HEK293 (cell line): Measurements from ENCODE around the gene TEKT5.

Source experiments
- CTCF ChIA-PET: fragments of 350-600 bp; formaldehyde crosslinking; extraction: SDS; loops from one replicate; lab custom pipeline; 2021; ENCODE audit warnings: antibody characterized with exemption; lab: Yijun Ruan, JAX
- POLR2A ChIA-PET: fragments of 300-600 bp; formaldehyde crosslinking; extraction: SDS; loops from one replicate; lab custom pipeline; 2020; ENCODE audit warnings: antibody characterized with exemption, inconsistent platforms; lab: Yijun Ruan, JAX
- H3K27ac ChIP-seq: fragments of 200-500 bp; sonication (Bioruptor generic); 2 replicates; pipeline ENCODE4 v1.5.1; 2014; ENCODE audit warnings: low read depth, low read length, control low read depth, inconsistent platforms; ENCODE audit errors: extremely low read depth
- H3K36me3 ChIP-seq, 2 experiments: fragments of 200-500 bp in 1 of 2; sonication (Bioruptor generic) in 1 of 2; 1 replicate in 1 of 2; 2 replicates in 1 of 2; pipeline ENCODE4 v1.5.1; 2014 to 2017; ENCODE audit warnings: inconsistent platforms in 2 of 2, low read length in 2 of 2; ENCODE audit not compliant: control insufficient read depth in 2 of 2, insufficient read depth in 1 of 2
- H3K4me1 ChIP-seq: fragments of 200-500 bp; sonication (Bioruptor generic); 2 replicates; pipeline ENCODE4 v1.5.1; 2014; ENCODE audit warnings: mild to moderate bottlenecking, low read length, inconsistent platforms; ENCODE audit not compliant: control insufficient read depth, insufficient read depth
- H3K4me3 ChIP-seq: 2 replicates; pipeline ENCODE4 v1.5.1; 2011; ENCODE audit warnings: low read depth, mild to moderate bottlenecking, control low read depth, low read length, moderate library complexity
- H3K9me3 ChIP-seq: fragments of 200-500 bp; sonication (Bioruptor generic); 2 replicates; pipeline ENCODE4 v1.5.1; 2014; ENCODE audit warnings: low read depth, low read length, inconsistent platforms; ENCODE audit not compliant: control insufficient read depth, insufficient read depth
- BCL11B ChIP-seq: fragments of 450-650 bp; formaldehyde crosslinking; IDR thresholded peaks from 2 replicates; pipeline ENCODE4 v1.5.1; 2016; ENCODE audit warnings: low read depth, missing biosample characterization, missing genetic modification characterization
- EGR2 ChIP-seq: fragments of 450-650 bp; formaldehyde crosslinking; IDR thresholded peaks from 2 replicates; pipeline ENCODE4 v1.5.1; 2016; ENCODE audit warnings: low read depth, missing biosample characterization, missing genetic modification characterization
- FEZF1 ChIP-seq: fragments of 450-650 bp; formaldehyde crosslinking; IDR thresholded peaks from 2 replicates; pipeline ENCODE4 v1.5.1; 2016; ENCODE audit warnings: missing biosample characterization, missing genetic modification characterization
- KLF8 ChIP-seq: fragments of 450-650 bp; formaldehyde crosslinking; IDR thresholded peaks from 2 replicates; pipeline ENCODE4 v1.5.1; 2016; ENCODE audit warnings: missing biosample characterization, missing genetic modification characterization
- MYNN ChIP-seq: fragments of 450-650 bp; formaldehyde crosslinking; IDR thresholded peaks from 2 replicates; pipeline ENCODE4 v1.5.1; 2016; ENCODE audit warnings: missing biosample characterization, missing genetic modification characterization, borderline replicate concordance
- TCF7L2 ChIP-seq: IDR thresholded peaks from 2 replicates; pipeline ENCODE4 v1.6.1; 2011; ENCODE audit warnings: low read depth, mild to moderate bottlenecking, inconsistent platforms, low read length, moderate library complexity, borderline replicate concordance
- ZBTB1 ChIP-seq: fragments of 450-650 bp; formaldehyde crosslinking; IDR thresholded peaks from 2 replicates; pipeline ENCODE4 v1.5.1; 2016; ENCODE audit warnings: missing biosample characterization, missing genetic modification characterization
- ZBTB48 ChIP-seq: fragments of 450-650 bp; formaldehyde crosslinking; IDR thresholded peaks from 2 replicates; pipeline ENCODE4 v1.5.1; 2016; ENCODE audit warnings: missing biosample characterization, missing genetic modification characterization
- ZFHX2 ChIP-seq: fragments of 450-650 bp; formaldehyde crosslinking; conservative IDR thresholded peaks from 2 replicates; pipeline ENCODE4 v1.5.1; 2016; ENCODE audit warnings: missing biosample characterization, missing genetic modification characterization
- ZFP41 ChIP-seq: fragments of 450-650 bp; formaldehyde crosslinking; IDR thresholded peaks from 2 replicates; pipeline ENCODE4 v1.5.1; 2016; ENCODE audit warnings: missing biosample characterization, missing genetic modification characterization, borderline replicate concordance
- ZNF121 ChIP-seq: fragments of 450-650 bp; formaldehyde crosslinking; IDR thresholded peaks from 2 replicates; pipeline ENCODE4 v1.5.1; 2016; ENCODE audit warnings: missing biosample characterization, missing genetic modification characterization
- ZNF175 ChIP-seq: fragments of 450-650 bp; formaldehyde crosslinking; IDR thresholded peaks from 2 replicates; pipeline ENCODE4 v1.5.1; 2016; ENCODE audit warnings: missing biosample characterization, missing genetic modification characterization
- ZNF19 ChIP-seq: fragments of 450-650 bp; formaldehyde crosslinking; IDR thresholded peaks from 2 replicates; pipeline ENCODE4; 2016; ENCODE audit warnings: missing biosample characterization, missing genetic modification characterization, low read depth
- ZNF24 ChIP-seq: fragments of 450-650 bp; formaldehyde crosslinking; IDR thresholded peaks from 2 replicates; pipeline ENCODE4 v1.5.1; 2016; ENCODE audit warnings: missing biosample characterization, missing genetic modification characterization
- ZNF292 ChIP-seq: fragments of 450-650 bp; formaldehyde crosslinking; IDR thresholded peaks from 2 replicates; pipeline ENCODE4 v1.5.1; 2016; ENCODE audit warnings: low read depth, missing biosample characterization, missing genetic modification characterization, borderline replicate concordance
- ZNF341 ChIP-seq: fragments of 450-650 bp; formaldehyde crosslinking; IDR thresholded peaks from 2 replicates; pipeline ENCODE4; 2016; ENCODE audit warnings: low read depth, missing biosample characterization, missing genetic modification characterization
- ZNF521 ChIP-seq: fragments of 450-650 bp; formaldehyde crosslinking; IDR thresholded peaks from 2 replicates; pipeline ENCODE4 v1.5.1; 2017; ENCODE audit warnings: missing biosample characterization, mild to moderate bottlenecking, missing genetic modification characterization
- ZNF555 ChIP-seq: fragments of 450-650 bp; formaldehyde crosslinking; conservative IDR thresholded peaks from 2 replicates; pipeline ENCODE4 v1.5.1; 2017; ENCODE audit warnings: missing biosample characterization, mild to moderate bottlenecking, missing genetic modification characterization, inconsistent platforms
- ZNF560 ChIP-seq: fragments of 450-650 bp; formaldehyde crosslinking; IDR thresholded peaks from 2 replicates; pipeline ENCODE4 v1.5.1; 2017; ENCODE audit warnings: missing biosample characterization, missing genetic modification characterization, borderline replicate concordance
- ZNF561 ChIP-seq: fragments of 450-650 bp; IDR thresholded peaks from 2 replicates; pipeline ENCODE4 v1.5.1; 2018; ENCODE audit warnings: missing biosample characterization, missing genetic modification characterization, borderline replicate concordance
- ZNF596 ChIP-seq: fragments of 450-650 bp; IDR thresholded peaks from 2 replicates; pipeline ENCODE4 v1.5.0; 2018; ENCODE audit warnings: missing biosample characterization, mild to moderate bottlenecking, missing genetic modification characterization, moderate library complexity
- ZNF626 ChIP-seq: fragments of 450-650 bp; sonication (Bioruptor Pico); formaldehyde crosslinking; IDR thresholded peaks from 2 replicates; pipeline ENCODE4 v1.5.1; 2018; ENCODE audit warnings: missing biosample characterization, missing genetic modification characterization, inconsistent platforms
- ZNF670 ChIP-seq: fragments of 450-650 bp; formaldehyde crosslinking; IDR thresholded peaks from 2 replicates; pipeline ENCODE4 v1.5.1; 2016; ENCODE audit warnings: missing biosample characterization, missing genetic modification characterization, low read depth
- ZNF677 ChIP-seq: fragments of 450-650 bp; IDR thresholded peaks from 2 replicates; pipeline ENCODE4 v1.5.0; 2018; ENCODE audit warnings: missing biosample characterization, mild to moderate bottlenecking, missing genetic modification characterization, moderate library complexity
- ZNF76 ChIP-seq: fragments of 450-650 bp; formaldehyde crosslinking; IDR thresholded peaks from 2 replicates; pipeline ENCODE4; 2016; ENCODE audit warnings: low read depth, missing biosample characterization, missing genetic modification characterization, borderline replicate concordance
- ZNF768 ChIP-seq: fragments of 450-650 bp; formaldehyde crosslinking; IDR thresholded peaks from 2 replicates; pipeline ENCODE4 v1.5.1; 2018; ENCODE audit warnings: missing biosample characterization, mild to moderate bottlenecking, missing genetic modification characterization
- ZXDB ChIP-seq: fragments of 450-650 bp; formaldehyde crosslinking; IDR thresholded peaks from 2 replicates; pipeline ENCODE4 v1.5.1; 2016; ENCODE audit warnings: missing biosample characterization, missing genetic modification characterization
- TF ChIP-seq, protein P1 (sequence below): fragments of 450-650 bp; formaldehyde crosslinking; IDR thresholded peaks from 2 replicates; pipeline ENCODE4 v1.5.1; 2016; ENCODE audit warnings: missing biosample characterization, missing genetic modification characterization
- TF ChIP-seq, protein P2 (sequence below): fragments of 450-650 bp; formaldehyde crosslinking; IDR thresholded peaks from 2 replicates; pipeline ENCODE4 v1.5.1; 2016; ENCODE audit warnings: missing biosample characterization, missing genetic modification characterization, low read depth
- TF ChIP-seq, protein P3 (sequence below): fragments of 450-650 bp; formaldehyde crosslinking; IDR thresholded peaks from 2 replicates; pipeline ENCODE4 v1.5.1; 2016; ENCODE audit warnings: missing biosample characterization, missing genetic modification characterization
- TF ChIP-seq, protein P4 (sequence below): fragments of 450-650 bp; formaldehyde crosslinking; IDR thresholded peaks from 2 replicates; pipeline ENCODE4 v1.5.1; 2016; ENCODE audit warnings: missing biosample characterization, missing genetic modification characterization

The TEKT5 gene

DNA sequence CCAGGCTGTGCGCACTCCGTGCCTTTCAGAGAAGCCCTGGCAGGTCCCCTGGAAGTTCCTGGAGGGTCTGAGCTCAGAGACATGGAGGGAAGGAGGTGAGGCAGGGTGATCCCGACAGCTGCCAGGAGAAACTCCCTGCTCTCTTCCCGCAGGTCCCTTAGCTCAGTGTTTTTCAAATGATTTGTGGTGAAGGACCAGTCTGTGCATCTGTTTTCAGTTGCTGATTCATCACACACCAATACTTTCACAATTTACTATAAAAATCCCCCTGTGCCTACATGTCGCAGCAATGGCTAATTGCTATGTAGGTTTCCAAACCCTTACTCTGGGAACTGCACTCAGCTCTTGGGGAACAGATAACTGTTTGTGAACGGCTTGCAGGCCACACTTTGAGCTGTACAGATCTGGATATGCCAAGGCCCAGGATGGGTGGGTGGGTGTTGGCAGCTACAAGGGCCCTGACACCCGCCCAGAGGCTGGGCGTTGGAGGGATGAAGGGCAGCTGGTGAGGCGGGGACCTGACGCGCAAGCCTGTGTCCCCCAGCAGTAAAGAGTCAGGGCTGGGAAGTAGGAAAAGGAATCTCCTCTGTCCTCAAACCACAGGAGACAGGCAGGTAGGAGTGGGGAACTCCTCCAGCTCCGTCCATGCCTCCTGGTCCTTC is 93.8 kb downstream of the TEKT5 start:
- H3K36me3 ChIP-seq: no peaks in the 10 kb centered on the region
- POLR2A ChIA-PET: no interaction called here
- TF ChIP-seq ZNF19 (tag by site-specific recombination): no peak
- no peak for TF ChIP-seq TCF7L2
- no peak for TF ChIP-seq ZNF555 (tag by site-specific recombination)
- TF ChIP-seq ZFHX2 (tag by site-specific recombination): no peak
- no peak for TF ChIP-seq ZNF521 (tag by site-specific recombination)
- no peak for TF ChIP-seq ZNF768 (tag by site-specific recombination)
- no peak for TF ChIP-seq ZNF292 (tag by site-specific recombination)
- TF ChIP-seq, protein P1, sequence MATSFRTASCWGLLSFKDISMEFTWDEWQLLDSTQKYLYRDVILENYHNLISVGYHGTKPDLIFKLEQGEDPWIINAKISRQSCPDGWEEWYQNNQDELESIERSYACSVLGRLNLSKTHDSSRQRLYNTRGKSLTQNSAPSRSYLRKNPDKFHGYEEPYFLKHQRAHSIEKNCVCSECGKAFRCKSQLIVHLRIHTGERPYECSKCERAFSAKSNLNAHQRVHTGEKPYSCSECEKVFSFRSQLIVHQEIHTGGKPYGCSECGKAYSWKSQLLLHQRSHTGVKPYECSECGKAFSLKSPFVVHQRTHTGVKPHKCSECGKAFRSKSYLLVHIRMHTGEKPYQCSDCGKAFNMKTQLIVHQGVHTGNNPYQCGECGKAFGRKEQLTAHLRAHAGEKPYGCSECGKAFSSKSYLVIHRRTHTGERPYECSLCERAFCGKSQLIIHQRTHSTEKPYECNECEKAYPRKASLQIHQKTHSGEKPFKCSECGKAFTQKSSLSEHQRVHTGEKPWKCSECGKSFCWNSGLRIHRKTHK (tag by site-specific recombination): no peak
- no peak for TF ChIP-seq ZBTB48
- TF ChIP-seq, protein P2, sequence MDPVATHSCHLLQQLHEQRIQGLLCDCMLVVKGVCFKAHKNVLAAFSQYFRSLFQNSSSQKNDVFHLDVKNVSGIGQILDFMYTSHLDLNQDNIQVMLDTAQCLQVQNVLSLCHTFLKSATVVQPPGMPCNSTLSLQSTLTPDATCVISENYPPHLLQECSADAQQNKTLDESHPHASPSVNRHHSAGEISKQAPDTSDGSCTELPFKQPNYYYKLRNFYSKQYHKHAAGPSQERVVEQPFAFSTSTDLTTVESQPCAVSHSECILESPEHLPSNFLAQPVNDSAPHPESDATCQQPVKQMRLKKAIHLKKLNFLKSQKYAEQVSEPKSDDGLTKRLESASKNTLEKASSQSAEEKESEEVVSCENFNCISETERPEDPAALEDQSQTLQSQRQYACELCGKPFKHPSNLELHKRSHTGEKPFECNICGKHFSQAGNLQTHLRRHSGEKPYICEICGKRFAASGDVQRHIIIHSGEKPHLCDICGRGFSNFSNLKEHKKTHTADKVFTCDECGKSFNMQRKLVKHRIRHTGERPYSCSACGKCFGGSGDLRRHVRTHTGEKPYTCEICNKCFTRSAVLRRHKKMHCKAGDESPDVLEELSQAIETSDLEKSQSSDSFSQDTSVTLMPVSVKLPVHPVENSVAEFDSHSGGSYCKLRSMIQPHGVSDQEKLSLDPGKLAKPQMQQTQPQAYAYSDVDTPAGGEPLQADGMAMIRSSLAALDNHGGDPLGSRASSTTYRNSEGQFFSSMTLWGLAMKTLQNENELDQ (tag by site-specific recombination): no peak
- TF ChIP-seq ZNF24 (tag by site-specific recombination): no peak
- no peak for TF ChIP-seq ZNF76 (tag by site-specific recombination)
- TF ChIP-seq MYNN: no peak
- TF ChIP-seq EGR2 (tag by site-specific recombination): no peak
- TF ChIP-seq ZNF596 (tag by site-specific recombination): no peak
- TF ChIP-seq ZNF670 (tag by site-specific recombination): no peak
- no peak for TF ChIP-seq ZFP41 (tag by site-specific recombination)
- TF ChIP-seq ZXDB: no peak
- no peak for TF ChIP-seq ZNF175 (tag by site-specific recombination)
- no peak for TF ChIP-seq ZNF341 (tag by site-specific recombination)
- no peak overlapping the region for H3K27ac ChIP-seq
- CTCF ChIA-PET: interaction anchor here (0.7 kb wide), 1 partner anchor 71 kb away, joined by 3 read pairs; no protein-coding TSS in a partner anchor
- H3K9me3 ChIP-seq: no peaks in the 10 kb centered on the region
- no peaks in the 10 kb centered on the region for H3K4me1 ChIP-seq
- H3K4me3 ChIP-seq: no peak overlapping the region

GRCh38 chr16:10599626-10600025 is 95.1 kb downstream of the TEKT5 start:
- no peaks in the 10 kb centered on the region for H3K9me3 ChIP-seq
- CTCF ChIA-PET: interaction anchor here (0.6 to 0.8 kb wide), 2 partner anchors 10 to 30 kb away, joined by 3 read pairs; no protein-coding TSS in a partner anchor
- POLR2A ChIA-PET: no interaction called here
- H3K4me1 ChIP-seq: no peaks in the 10 kb centered on the region
- no peak overlapping the region for H3K27ac ChIP-seq
- no peaks in the 10 kb centered on the region for H3K36me3 ChIP-seq
- H3K4me3 ChIP-seq: no peak overlapping the region
- TF ChIP-seq ZNF121 (tag by site-specific recombination) (no peak), FEZF1 (tag by site-specific recombination) (no peak), ZNF677 (no peak), ZNF561 (tag by site-specific recombination) (no peak), ZNF626 (tag by site-specific recombination) (no peak), ZBTB1 (tag by site-specific recombination) (no peak), KLF8 (tag by site-specific recombination) (no peak), BCL11B (tag by site-specific recombination) (no peak), ZNF175 (tag by site-specific recombination) (no peak), ZNF560 (tag by site-specific recombination) (no peak)
- TF ChIP-seq, protein P3, sequence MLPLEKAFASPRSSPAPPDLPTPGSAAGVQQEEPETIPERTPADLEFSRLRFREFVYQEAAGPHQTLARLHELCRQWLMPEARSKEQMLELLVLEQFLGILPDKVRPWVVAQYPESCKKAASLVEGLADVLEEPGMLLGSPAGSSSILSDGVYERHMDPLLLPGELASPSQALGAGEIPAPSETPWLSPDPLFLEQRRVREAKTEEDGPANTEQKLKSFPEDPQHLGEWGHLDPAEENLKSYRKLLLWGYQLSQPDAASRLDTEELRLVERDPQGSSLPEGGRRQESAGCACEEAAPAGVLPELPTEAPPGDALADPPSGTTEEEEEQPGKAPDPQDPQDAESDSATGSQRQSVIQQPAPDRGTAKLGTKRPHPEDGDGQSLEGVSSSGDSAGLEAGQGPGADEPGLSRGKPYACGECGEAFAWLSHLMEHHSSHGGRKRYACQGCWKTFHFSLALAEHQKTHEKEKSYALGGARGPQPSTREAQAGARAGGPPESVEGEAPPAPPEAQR (tag by site-specific recombination): no peak
- TF ChIP-seq, protein P4, sequence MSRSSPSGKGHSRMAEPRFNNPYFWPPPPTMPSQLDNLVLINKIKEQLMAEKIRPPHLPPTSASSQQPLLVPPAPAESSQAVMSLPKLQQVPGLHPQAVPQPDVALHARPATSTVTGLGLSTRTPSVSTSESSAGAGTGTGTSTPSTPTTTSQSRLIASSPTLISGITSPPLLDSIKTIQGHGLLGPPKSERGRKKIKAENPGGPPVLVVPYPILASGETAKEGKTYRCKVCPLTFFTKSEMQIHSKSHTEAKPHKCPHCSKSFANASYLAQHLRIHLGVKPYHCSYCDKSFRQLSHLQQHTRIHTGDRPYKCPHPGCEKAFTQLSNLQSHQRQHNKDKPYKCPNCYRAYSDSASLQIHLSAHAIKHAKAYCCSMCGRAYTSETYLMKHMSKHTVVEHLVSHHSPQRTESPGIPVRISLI: no peak
